GM06990 (cell line): Measurements from ENCODE around the gene NKX3-2.

ENCODE experiments used
- DNase-seq: peaks from one replicate; pipeline ENCODE4 v3.0.0-alpha.2; 2011; ENCODE audit not compliant: insufficient read length; ENCODE audit errors: extremely low read depth
- H3K27me3 ChIP-seq: replicated peaks from 2 replicates; pipeline ENCODE4 v1.6.0; 2011; ENCODE audit warnings: low read length; ENCODE audit not compliant: control insufficient read depth, insufficient read depth
- H3K36me3 ChIP-seq: 2 replicates; pipeline ENCODE4 v1.5.1; 2011; ENCODE audit warnings: low read length; ENCODE audit not compliant: control insufficient read depth, insufficient read depth
- H3K4me3 ChIP-seq: replicated peaks from 2 replicates; pipeline ENCODE4 v1.5.1; 2011; ENCODE audit warnings: low read depth, mild to moderate bottlenecking, control low read depth, low read length
- CTCF ChIP-seq: IDR thresholded peaks from 2 replicates; pipeline ENCODE4 v1.5.1; 2011; ENCODE audit warnings: low read length, control low read depth, mild to moderate bottlenecking, inconsistent platforms; ENCODE audit not compliant: insufficient read depth, poor library complexity, severe bottlenecking

Gene NKX3-2

GRCh38 chr4:13534344-13535063 is 9.8 kb downstream of the NKX3-2 start:
- TF ChIP-seq CTCF: no peak
- H3K4me3 ChIP-seq: no peak overlapping the region
- no peaks in the 10 kb centered on the region for H3K36me3 ChIP-seq
- H3K27me3 ChIP-seq: peaks cover 10% of the 10 kb centered on the region
- DNase-seq: no peak

- Histone ChIP-seq H3K4me3 (no peak overlapping the region), H3K36me3 (no peaks in the 10 kb centered on the region), H3K27me3 (peaks cover 10% of the 10 kb centered on the region)
- TF ChIP-seq CTCF: no peak
- no peak for DNase-seq
Observed at GRCh38 chr4:13533670-13534343, 10.5 kb downstream of the NKX3-2 start.

GRCh38 chr4:13531625-13531998 is 12.7 kb downstream of the NKX3-2 start:
- H3K4me3 ChIP-seq: no peak overlapping the region
- H3K36me3 ChIP-seq: no peaks in the 10 kb centered on the region
- no peak for TF ChIP-seq CTCF
- H3K27me3 ChIP-seq: peaks cover 8% of the 10 kb centered on the region
- no peak for DNase-seq

- no peak for TF ChIP-seq CTCF
- H3K36me3 ChIP-seq: no peaks in the 10 kb centered on the region
- H3K4me3 ChIP-seq: no peak overlapping the region
- peaks cover 8% of the 10 kb centered on the region for H3K27me3 ChIP-seq
- no peak for DNase-seq
Observed at GRCh38 chr4:13530823-13531624, 13.3 kb downstream of the NKX3-2 start.

- no peak overlapping the region for H3K4me3 ChIP-seq
- no peak for DNase-seq
- H3K27me3 ChIP-seq: peaks cover 8% of the 10 kb centered on the region
- H3K36me3 ChIP-seq: no peaks in the 10 kb centered on the region
- TF ChIP-seq CTCF: no peak
Observed at GRCh38 chr4:13529128-13529919, 15.0 kb downstream of the NKX3-2 start.
